SU-DHL-6 (cell line): ENCODE measurements around the gene CARD11.

Source experiments
- H2AFZ ChIP-seq: fragments of 200-600 bp; sonication (generic); 2 replicates; pipeline ENCODE4 v1.6.1; 2014; ENCODE audit warnings: low read depth, mild to moderate bottlenecking, moderate library complexity, mixed read lengths, antibody characterized with exemption, low read length; ENCODE audit not compliant: severe bottlenecking
- H3F3A ChIP-seq: fragments of 200-600 bp; shearing (Covaris generic); 2 replicates; pipeline ENCODE4 v1.6.0; 2016; ENCODE audit warnings: antibody characterized with exemption, mild to moderate bottlenecking; ENCODE audit not compliant: insufficient read depth
- H3K27ac ChIP-seq: fragments of 200-600 bp; sonication (generic); 2 replicates; pipeline ENCODE4 v1.5.1; 2016; ENCODE audit warnings: low read depth, mild to moderate bottlenecking, low read length, moderate library complexity, mixed read lengths
- H3K27me3 ChIP-seq: fragments of 200-600 bp; sonication (generic), shearing (Covaris generic); 2 replicates; pipeline ENCODE4 v1.6.0; 2014; ENCODE audit warnings: mild to moderate bottlenecking, low read length
- H3K36me3 ChIP-seq: fragments of 200-600 bp; sonication (generic); 2 replicates; pipeline ENCODE4 v1.6.1; 2014; ENCODE audit warnings: mild to moderate bottlenecking, low read length, mixed read lengths
- H3K4me2 ChIP-seq: fragments of 300-600, 200-600 bp; shearing (Covaris generic), sonication (generic); 2 replicates; pipeline ENCODE4 v1.6.0; 2014; ENCODE audit warnings: low read length, low read depth, mild to moderate bottlenecking; ENCODE audit not compliant: poor library complexity, severe bottlenecking
- H3K4me3 ChIP-seq: fragments of 200-600 bp; sonication (generic); 2 replicates; pipeline ENCODE4 v1.5.1; 2014; ENCODE audit warnings: antibody characterized with exemption, low read length, mild to moderate bottlenecking, mixed read lengths; ENCODE audit not compliant: insufficient read depth, poor library complexity, severe bottlenecking
- H3K79me2 ChIP-seq: fragments of 200-600 bp; sonication (generic); 2 replicates; pipeline ENCODE4 v1.6.1; 2014; ENCODE audit warnings: mild to moderate bottlenecking, low read length, moderate library complexity; ENCODE audit not compliant: insufficient read depth
- H3K9ac ChIP-seq: fragments of 200-600 bp; sonication (generic); 2 replicates; pipeline ENCODE4 v1.7.0; 2014; ENCODE audit warnings: mild to moderate bottlenecking, low read length
- H3K9me2 ChIP-seq: fragments of 200-600 bp; sonication (generic); replicated peaks from 2 replicates; pipeline ENCODE4 v1.6.1; 2014; ENCODE audit warnings: low read length; ENCODE audit not compliant: insufficient read depth
- H3K9me3 ChIP-seq: fragments of 200-600 bp; sonication (generic); 2 replicates; pipeline ENCODE4 v1.6.1; 2014; ENCODE audit warnings: low read length, mixed read lengths; ENCODE audit not compliant: insufficient read depth
- H4K20me1 ChIP-seq: fragments of 200-600 bp; sonication (generic); 2 replicates; pipeline ENCODE4 v1.6.1; 2014; ENCODE audit warnings: low read depth, mild to moderate bottlenecking, antibody characterized with exemption, low read length, moderate library complexity, mixed read lengths
- CTCF ChIP-seq: fragments of 200-600 bp; sonication (generic); IDR thresholded peaks from one replicate; pipeline ENCODE4 v1.5.1; 2017; ENCODE audit warnings: antibody characterized with exemption, mild to moderate bottlenecking, low read length, moderate library complexity; ENCODE audit not compliant: insufficient read depth, poor library complexity, severe bottlenecking
- EZH2phosphoT487 ChIP-seq: fragments of 200-600 bp; sonication (generic), shearing (Covaris generic); conservative IDR thresholded peaks from 2 replicates; pipeline ENCODE4 v1.6.1; 2018; ENCODE audit warnings: mild to moderate bottlenecking, antibody characterized with exemption, low read length, moderate library complexity, mixed read lengths

The CARD11 gene

GRCh38 chr7:2932402-2933251, 111.0 kb downstream of the CARD11 start:
- no peaks in the 10 kb centered on the region for H3K9me2 ChIP-seq
- H3K9me3 ChIP-seq, result no peaks in the 10 kb centered on the region
- H3K4me2 ChIP-seq, result no peak overlapping the region
- H3K9ac ChIP-seq, result no peak overlapping the region
- no peak overlapping the region for H2AFZ ChIP-seq
- no peak for TF ChIP-seq CTCF
- TF ChIP-seq EZH2phosphoT487, result no peak
- H3K4me3 ChIP-seq, result no peak overlapping the region
- H3K27me3 ChIP-seq, result no peaks in the 10 kb centered on the region
- H3K36me3 ChIP-seq, result no peaks in the 10 kb centered on the region
- no peaks in the 10 kb centered on the region for H4K20me1 ChIP-seq
- no peaks in the 10 kb centered on the region for H3K79me2 ChIP-seq
- no peak overlapping the region for H3K27ac ChIP-seq
- no peaks in the 10 kb centered on the region for H3F3A ChIP-seq

- H3K4me3 ChIP-seq, result no peak overlapping the region
- no peaks in the 10 kb centered on the region for H3K79me2 ChIP-seq
- no peaks in the 10 kb centered on the region for H3K36me3 ChIP-seq
- no peaks in the 10 kb centered on the region for H3K27me3 ChIP-seq
- H3F3A ChIP-seq, result no peaks in the 10 kb centered on the region
- H3K27ac ChIP-seq, result no peak overlapping the region
- no peaks in the 10 kb centered on the region for H3K9me3 ChIP-seq
- no peak overlapping the region for H3K4me2 ChIP-seq
- H2AFZ ChIP-seq, result no peak overlapping the region
- H3K9ac ChIP-seq, result no peak overlapping the region
- H3K9me2 ChIP-seq, result no peaks in the 10 kb centered on the region
- TF ChIP-seq EZH2phosphoT487 (no peak), CTCF (no peak)
- H4K20me1 ChIP-seq, result no peaks in the 10 kb centered on the region
These were observed 112.6 kb downstream of the CARD11 start for GRCh38 chr7:2931034-2931415.

GRCh38 chr7:2930310-2931033, 113.2 kb downstream of the CARD11 start:
- Histone ChIP-seq H3K9ac (no peak overlapping the region), H3K4me3 (no peak overlapping the region), H3K36me3 (no peaks in the 10 kb centered on the region), H3K4me2 (no peak overlapping the region), H4K20me1 (no peaks in the 10 kb centered on the region), H3K27me3 (no peaks in the 10 kb centered on the region), H3F3A (no peaks in the 10 kb centered on the region), H3K9me3 (no peaks in the 10 kb centered on the region), H3K79me2 (no peaks in the 10 kb centered on the region), H2AFZ (no peak overlapping the region), H3K9me2 (no peaks in the 10 kb centered on the region), H3K27ac (no peak overlapping the region)
- no peak for TF ChIP-seq EZH2phosphoT487
- TF ChIP-seq CTCF, result no peak
